GM18507 (cell line): ENCODE results near the gene AUNIP.

ENCODE experiments used
- DNase-seq: peaks from one replicate; pipeline ENCODE4 v3.0.0; 2011; ENCODE audit warnings: low read depth; ENCODE audit not compliant: insufficient read length; ENCODE audit errors: extremely low spot score
- FAIRE-seq: peaks from 2 replicates; lab custom pipeline; 2011; peaks lifted over from hg19 to GRCh38; lab: Jason Lieb, UNC

Gene AUNIP

GRCh38 chr1:25815208-25816111, 43.8 kb downstream of the AUNIP start:
- FAIRE-seq (no peak), DNase-seq (no peak)

DNA sequence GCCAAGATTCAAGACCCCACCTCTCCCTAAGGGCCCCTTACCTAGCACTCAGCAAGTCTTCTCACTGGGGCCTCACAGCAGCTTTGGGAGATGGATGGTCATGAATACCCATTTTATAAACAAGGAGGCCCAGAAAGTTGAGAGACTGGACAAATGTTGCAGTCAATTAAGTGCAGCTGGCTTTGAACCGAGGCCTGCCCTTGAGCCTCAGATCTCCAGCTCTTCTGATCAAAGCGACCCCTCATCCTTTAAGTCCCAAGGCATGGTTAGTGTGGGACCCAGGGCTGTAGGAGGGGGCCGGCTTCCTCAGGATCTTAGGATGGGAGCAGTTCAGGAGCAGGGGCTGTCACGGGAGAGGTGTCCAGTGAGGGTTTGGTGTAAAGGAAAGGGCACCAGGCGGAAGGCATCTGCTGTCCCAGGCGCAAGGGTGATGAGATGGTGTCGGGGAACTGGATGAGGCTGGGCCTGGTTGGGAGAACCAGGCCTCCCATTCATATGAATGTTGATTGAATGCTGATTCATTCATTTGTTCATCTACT, 44.6 kb downstream of the AUNIP start:
- no peak for FAIRE-seq

GRCh38 chr1:25813734-25814471, 45.4 kb downstream of the AUNIP start:
- DNase-seq (no peak), FAIRE-seq (no peak)

More for the DNA sequence above, 44.6 kb downstream of the AUNIP start:
- no peak for DNase-seq

GRCh38 chr1:25813071-25813733, 46.1 kb downstream of the AUNIP start:
- FAIRE-seq (no peak), DNase-seq (no peak)

- FAIRE-seq, result no peak
- no peak for DNase-seq
These were observed 47.7 kb downstream of the AUNIP start for GRCh38 chr1:25811384-25812082.

DNA sequence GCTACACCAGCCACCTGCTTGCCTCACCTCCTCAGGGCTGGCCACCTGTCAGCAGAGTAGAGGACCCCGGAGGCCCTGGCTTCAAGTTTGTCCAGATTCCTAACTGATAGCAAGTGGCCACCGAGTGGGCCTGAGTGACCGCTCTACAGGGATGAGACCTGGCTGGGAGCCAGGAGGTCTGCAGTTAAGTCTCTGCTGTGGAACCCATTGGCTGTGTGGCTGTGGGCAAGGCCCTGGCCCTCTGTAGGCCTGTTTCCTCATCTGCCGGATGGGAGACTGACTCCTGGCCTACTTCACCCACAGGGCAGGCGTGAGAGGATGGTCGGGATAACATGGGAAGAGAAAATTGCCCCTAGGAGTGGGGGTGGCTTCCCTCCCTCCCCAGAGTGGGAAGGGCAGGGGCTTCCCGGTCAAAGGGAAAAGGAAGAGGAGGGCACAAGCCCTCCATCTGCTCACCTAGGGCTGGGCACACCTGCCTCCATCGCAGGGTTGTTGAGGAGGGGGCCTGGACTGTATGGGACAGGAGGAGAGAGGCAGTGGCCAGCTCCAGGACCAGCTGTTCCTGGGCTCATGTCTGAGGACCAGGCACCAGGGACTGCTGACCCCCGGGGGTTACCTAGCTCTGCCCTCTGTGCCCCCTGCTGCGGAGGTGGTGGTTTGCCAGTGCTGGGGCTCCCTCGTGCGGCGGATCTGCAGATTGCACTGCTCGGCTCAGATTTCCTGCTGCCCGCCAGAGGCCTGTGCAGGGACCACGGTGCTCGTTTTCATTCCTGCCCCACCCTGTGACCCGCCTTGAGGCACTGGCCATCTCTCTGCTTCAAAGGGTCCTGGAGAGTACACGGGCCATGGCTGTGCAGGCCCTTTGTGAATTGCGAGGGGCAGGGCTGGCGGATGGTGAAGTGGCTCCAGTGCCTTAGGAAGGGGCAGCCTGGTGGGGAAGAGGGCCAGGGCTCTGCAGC, 48.6 kb downstream of the AUNIP start:
- DNase-seq (peak; percentile 56), FAIRE-seq (peak; percentile 87)

DNA sequence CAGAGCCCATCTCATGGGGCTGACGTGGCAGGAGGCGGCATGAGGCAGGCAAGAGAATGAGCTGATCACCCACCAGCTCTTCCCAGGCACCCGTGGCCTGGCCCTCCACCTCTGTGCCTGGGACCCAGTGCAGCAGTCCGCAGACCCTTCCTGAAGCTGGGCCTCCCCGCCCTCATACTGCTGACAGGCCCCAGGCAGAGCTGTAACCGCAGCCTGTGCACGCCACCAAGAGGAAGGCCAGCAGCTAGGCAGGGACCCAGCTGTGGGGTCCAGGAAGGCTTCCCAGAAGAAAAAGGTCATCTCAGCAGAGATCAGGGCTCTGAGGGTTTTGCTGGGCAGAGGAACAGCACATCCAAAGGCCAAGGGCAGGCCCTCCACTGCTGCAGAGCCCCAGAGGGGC, 49.3 kb downstream of the AUNIP start:
- DNase-seq (no peak), FAIRE-seq (no peak)

GRCh38 chr1:25809283-25809926, 49.9 kb downstream of the AUNIP start:
- DNase-seq (peak; percentile 30), FAIRE-seq (peak; percentile 77)

DNA sequence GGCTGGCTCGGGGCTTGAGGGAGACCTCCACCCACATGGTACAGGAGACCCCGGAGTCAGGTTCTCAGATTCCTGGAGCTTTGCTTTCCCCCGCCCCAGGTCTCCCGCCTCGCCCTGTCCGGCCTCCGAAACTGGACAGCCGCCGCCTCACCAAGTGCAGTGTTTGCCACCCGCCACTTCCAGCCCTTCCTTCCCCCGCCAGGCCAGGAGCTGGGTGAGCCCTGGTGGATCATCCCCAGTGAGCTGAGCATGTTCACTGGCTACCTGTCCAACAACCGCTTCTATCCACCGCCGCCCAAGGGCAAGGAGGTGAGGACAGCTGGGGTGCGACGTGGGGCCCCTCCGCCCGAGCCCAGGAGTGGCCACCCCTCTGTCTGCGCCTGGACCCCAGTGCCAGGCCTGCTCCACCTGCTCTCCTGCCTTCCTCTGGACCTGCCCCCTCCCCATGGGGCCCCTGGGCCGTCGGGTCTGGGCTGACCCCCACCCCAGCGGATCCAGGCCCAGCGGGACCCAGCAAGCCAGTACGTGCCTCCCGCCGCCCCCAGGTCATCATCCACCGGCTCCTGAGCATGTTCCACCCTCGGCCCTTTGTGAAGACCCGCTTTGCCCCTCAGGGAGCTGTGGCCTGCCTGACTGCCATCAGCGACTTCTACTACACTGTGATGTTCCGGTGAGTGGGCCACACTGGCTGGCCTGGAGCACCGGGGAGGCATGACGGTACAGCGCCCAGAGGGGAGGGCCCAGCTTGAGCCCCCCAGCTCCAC, 50.6 kb downstream of the AUNIP start:
- DNase-seq (no peak), FAIRE-seq (no peak)

DNA sequence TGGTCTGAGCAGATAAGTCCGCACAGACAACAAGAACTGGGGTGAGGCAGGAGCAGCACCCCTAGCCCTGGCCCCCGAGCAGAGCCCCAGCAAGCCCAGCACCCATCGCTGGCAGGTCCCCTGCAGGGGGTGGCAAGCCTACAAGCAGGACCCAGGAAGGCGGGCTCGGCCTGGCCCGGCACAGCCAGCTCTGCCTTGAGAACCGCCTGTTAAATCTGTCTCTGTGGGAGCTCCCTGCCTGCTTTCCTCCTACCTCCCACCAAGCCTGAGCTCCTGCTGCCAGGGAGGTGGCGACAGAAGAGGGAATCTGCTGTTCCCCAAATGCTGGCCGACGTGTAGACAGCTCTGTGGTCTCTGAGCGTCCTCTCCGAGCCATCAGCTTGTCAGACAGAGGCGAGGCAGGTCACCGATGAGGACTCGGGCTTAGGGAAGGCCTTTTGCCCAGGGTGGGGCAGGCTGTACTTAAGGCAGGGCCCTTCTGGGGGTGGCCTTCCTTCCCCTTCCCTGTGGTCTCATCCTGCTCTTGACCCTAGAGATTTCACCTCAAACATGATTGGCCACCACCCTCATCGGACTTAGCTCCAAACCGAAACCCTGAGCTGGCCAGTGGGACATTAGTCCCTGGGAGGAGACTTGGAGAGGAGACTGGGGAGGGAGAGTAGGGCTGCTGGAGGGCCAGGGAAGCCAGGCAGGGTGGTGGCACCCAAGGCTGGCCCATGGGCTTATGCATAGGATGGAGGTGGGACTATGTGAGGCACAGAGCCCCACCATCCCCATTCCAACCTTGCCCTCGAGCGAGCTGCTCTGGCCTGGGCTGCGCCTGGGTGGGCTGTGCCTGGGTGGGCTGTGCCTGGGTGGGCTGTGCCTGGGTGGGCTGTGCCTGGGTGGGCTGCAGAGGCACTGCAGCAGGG, 51.5 kb downstream of the AUNIP start:
- FAIRE-seq (no peak), DNase-seq (no peak)

- no peak for DNase-seq
- no peak for FAIRE-seq
These were observed 52.8 kb downstream of the AUNIP start for GRCh38 chr1:25806418-25806817.

GRCh38 chr1:25805863-25806225, 53.4 kb downstream of the AUNIP start:
- no peak for FAIRE-seq

GRCh38 chr1:25804964-25805862, 54.0 kb downstream of the AUNIP start:
- peak; percentile 31 for FAIRE-seq
- no peak for DNase-seq

More at GRCh38 chr1:25805863-25806225, 53.4 kb downstream of the AUNIP start:
- DNase-seq, result no peak

GRCh38 chr1:25804244-25804963, 54.9 kb downstream of the AUNIP start:
- no peak for DNase-seq
- FAIRE-seq, result peak; percentile 52

DNA sequence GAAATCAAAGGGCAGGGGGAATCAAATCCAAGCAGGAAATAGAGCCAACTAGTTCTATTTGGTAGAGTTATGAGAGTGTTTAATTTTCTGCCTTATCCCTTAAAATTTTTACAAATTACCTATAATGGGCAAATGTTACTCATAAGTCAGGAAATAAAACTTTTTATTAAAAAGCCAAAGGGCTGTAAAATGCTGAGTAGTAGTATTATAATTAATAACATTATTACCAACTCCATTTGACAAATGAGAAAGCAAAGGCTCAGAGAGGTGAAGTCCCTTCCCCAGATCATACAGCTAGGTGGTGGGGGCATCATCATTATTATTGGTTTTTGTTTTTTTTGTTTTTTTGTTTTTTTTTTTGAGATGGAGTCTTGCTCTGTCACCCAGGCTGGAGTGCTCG, 55.9 kb downstream of the AUNIP start:
- no peak for FAIRE-seq
- DNase-seq, result no peak
